Stomach (tissue), 4 donors: ENCODE measurements around the gene TBC1D14.

Experiments used
- POLR2AphosphoS5 ChIP-seq, 3 donors: sonication (generic); formaldehyde crosslinking; IDR thresholded peaks; one replicate each; pipeline ENCODE4 v1.6.1; 2016; ENCODE audit warnings: antibody characterized with exemption in 3 of 3
- TF ChIP-seq, protein P1 (sequence below), 7 experiments: fragments of 450-650 bp in 4 of 7; fragments of 200-600 bp in 3 of 7; sonication (generic) in 3 of 7; IDR thresholded peaks; one replicate each; pipeline ENCODE4 v1.5.1; 2016 to 2019; ENCODE audit warnings: antibody characterized with exemption in 7 of 7, control low read depth in 2 of 7, mild to moderate bottlenecking in 1 of 7

- TF ChIP-seq, protein P1, sequence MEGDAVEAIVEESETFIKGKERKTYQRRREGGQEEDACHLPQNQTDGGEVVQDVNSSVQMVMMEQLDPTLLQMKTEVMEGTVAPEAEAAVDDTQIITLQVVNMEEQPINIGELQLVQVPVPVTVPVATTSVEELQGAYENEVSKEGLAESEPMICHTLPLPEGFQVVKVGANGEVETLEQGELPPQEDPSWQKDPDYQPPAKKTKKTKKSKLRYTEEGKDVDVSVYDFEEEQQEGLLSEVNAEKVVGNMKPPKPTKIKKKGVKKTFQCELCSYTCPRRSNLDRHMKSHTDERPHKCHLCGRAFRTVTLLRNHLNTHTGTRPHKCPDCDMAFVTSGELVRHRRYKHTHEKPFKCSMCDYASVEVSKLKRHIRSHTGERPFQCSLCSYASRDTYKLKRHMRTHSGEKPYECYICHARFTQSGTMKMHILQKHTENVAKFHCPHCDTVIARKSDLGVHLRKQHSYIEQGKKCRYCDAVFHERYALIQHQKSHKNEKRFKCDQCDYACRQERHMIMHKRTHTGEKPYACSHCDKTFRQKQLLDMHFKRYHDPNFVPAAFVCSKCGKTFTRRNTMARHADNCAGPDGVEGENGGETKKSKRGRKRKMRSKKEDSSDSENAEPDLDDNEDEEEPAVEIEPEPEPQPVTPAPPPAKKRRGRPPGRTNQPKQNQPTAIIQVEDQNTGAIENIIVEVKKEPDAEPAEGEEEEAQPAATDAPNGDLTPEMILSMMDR (IDR thresholded peaks at IDR 0.05): no peak
- no peak for TF ChIP-seq POLR2AphosphoS5 (IDR thresholded peaks at IDR 0.05)
Observed at GRCh38 chr4:7054106-7054880, 144.7 kb downstream of the TBC1D14 start.
